Panc1 (cell line): ENCODE data around the gene NEK5.

ENCODE experiments used
- POLR2AphosphoS5 ChIP-seq: IDR thresholded peaks from 2 replicates; pipeline ENCODE4 v1.6.1; 2012; ENCODE audit warnings: mild to moderate bottlenecking, low read depth, low read length, moderate library complexity
- SIN3A ChIP-seq: IDR thresholded peaks from 2 replicates; pipeline ENCODE4 v1.6.1; 2012; ENCODE audit warnings: low read depth, mild to moderate bottlenecking, low read length, moderate library complexity, borderline replicate concordance; ENCODE audit not compliant: insufficient read depth
- TCF7L2 ChIP-seq: IDR thresholded peaks from 2 replicates; pipeline ENCODE4 v1.6.1; 2011; ENCODE audit warnings: mild to moderate bottlenecking, low read depth, low read length, inconsistent platforms
- TF ChIP-seq, protein P1 (sequence below): fragments of 450-650 bp; IDR thresholded peaks from 2 replicates; pipeline ENCODE4 v1.5.1; 2017; ENCODE audit warnings: mild to moderate bottlenecking
- TF ChIP-seq, protein P2 (sequence below), 2 experiments: IDR thresholded peaks; 2 replicates each; pipeline ENCODE4 v1.6.1; 2011 to 2012; ENCODE audit warnings: low read depth in 2 of 2, control low read depth in 1 of 2, low read length in 1 of 2, mild to moderate bottlenecking in 1 of 2, moderate library complexity in 1 of 2; ENCODE audit not compliant: insufficient read depth in 1 of 2

DNA sequence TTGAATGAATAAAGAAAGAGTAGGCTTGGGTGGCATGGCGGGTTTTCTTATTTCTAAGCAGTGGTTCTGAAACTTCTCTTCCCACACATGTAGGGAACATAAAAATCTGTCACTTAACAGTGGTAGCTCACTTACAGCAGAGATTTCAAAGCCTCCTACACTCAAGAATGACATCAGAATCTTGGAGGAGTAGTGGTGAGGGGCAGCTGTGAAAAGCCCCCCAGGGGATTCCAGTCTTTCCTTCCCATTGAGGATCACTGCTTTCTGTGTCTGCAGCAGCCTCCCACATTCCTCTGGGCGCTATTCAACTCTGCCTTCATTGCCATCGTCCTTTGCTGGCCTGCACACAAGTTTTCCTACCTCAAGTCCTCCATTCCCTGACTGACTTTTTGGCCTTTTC, 8.6 kb upstream of the NEK5 start:
- TF ChIP-seq, protein P1, sequence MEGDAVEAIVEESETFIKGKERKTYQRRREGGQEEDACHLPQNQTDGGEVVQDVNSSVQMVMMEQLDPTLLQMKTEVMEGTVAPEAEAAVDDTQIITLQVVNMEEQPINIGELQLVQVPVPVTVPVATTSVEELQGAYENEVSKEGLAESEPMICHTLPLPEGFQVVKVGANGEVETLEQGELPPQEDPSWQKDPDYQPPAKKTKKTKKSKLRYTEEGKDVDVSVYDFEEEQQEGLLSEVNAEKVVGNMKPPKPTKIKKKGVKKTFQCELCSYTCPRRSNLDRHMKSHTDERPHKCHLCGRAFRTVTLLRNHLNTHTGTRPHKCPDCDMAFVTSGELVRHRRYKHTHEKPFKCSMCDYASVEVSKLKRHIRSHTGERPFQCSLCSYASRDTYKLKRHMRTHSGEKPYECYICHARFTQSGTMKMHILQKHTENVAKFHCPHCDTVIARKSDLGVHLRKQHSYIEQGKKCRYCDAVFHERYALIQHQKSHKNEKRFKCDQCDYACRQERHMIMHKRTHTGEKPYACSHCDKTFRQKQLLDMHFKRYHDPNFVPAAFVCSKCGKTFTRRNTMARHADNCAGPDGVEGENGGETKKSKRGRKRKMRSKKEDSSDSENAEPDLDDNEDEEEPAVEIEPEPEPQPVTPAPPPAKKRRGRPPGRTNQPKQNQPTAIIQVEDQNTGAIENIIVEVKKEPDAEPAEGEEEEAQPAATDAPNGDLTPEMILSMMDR: no peak
- no peak for TF ChIP-seq POLR2AphosphoS5
- TF ChIP-seq, protein P2, sequence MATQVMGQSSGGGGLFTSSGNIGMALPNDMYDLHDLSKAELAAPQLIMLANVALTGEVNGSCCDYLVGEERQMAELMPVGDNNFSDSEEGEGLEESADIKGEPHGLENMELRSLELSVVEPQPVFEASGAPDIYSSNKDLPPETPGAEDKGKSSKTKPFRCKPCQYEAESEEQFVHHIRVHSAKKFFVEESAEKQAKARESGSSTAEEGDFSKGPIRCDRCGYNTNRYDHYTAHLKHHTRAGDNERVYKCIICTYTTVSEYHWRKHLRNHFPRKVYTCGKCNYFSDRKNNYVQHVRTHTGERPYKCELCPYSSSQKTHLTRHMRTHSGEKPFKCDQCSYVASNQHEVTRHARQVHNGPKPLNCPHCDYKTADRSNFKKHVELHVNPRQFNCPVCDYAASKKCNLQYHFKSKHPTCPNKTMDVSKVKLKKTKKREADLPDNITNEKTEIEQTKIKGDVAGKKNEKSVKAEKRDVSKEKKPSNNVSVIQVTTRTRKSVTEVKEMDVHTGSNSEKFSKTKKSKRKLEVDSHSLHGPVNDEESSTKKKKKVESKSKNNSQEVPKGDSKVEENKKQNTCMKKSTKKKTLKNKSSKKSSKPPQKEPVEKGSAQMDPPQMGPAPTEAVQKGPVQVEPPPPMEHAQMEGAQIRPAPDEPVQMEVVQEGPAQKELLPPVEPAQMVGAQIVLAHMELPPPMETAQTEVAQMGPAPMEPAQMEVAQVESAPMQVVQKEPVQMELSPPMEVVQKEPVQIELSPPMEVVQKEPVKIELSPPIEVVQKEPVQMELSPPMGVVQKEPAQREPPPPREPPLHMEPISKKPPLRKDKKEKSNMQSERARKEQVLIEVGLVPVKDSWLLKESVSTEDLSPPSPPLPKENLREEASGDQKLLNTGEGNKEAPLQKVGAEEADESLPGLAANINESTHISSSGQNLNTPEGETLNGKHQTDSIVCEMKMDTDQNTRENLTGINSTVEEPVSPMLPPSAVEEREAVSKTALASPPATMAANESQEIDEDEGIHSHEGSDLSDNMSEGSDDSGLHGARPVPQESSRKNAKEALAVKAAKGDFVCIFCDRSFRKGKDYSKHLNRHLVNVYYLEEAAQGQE (IDR thresholded peaks at IDR 0.05; ENCODE audit: insufficient read depth in 1 of 2, low read depth in 2 of 2, low read length in 1 of 2): no peak
- no peak for TF ChIP-seq SIN3A
- TF ChIP-seq TCF7L2: no peak
